A549 (cell line): ENCODE results near the gene CABYR. TPM values are rescaled to one million over a fixed set of nuclear protein-coding genes. Genes with fewer than 3 reads are reported as not detected.

Source experiments
- ATAC-seq, 2 experiments: fragments of 200-7000 bp in 1 of 2; fragments of >200 bp in 1 of 2; cut with Nextera tagmentation in 1 of 2; cut with Tn5 transposase in 1 of 2; 3 replicates each; pipeline versions ENCODE4 v1.8.0 to v1.9.1; 2018 to 2020; ENCODE audit warnings: mild to moderate bottlenecking in 1 of 2, moderate library complexity in 1 of 2
- CTCF ChIA-PET: fragments of 300-600 bp; sonication (Branson Sonifier 250); formaldehyde crosslinking; extraction: SDS; loops from one replicate; lab custom pipeline; 2021; ENCODE audit warnings: antibody characterized with exemption, inconsistent platforms; lab: Yijun Ruan, JAX
- POLR2A ChIA-PET: fragments of 350-600 bp; formaldehyde crosslinking; extraction: SDS; loops from one replicate; lab custom pipeline; 2021; ENCODE audit warnings: antibody characterized with exemption, inconsistent platforms; lab: Yijun Ruan, JAX
- DNase-seq, 2 experiments: peaks; one replicate each; pipeline versions ENCODE4 v3.0.0 to v3.0.0-alpha.2; 2011 to 2016; ENCODE audit warnings: low read depth in 1 of 2, low spot score in 1 of 2
- FAIRE-seq: peaks from 2 replicates; lab custom pipeline; 2011; peaks lifted over from hg19 to GRCh38; lab: Jason Lieb, UNC
- H3K27ac ChIP-seq, 2 experiments: fragments of >200 bp; sonication (Bioruptor Twin); formaldehyde crosslinking; 3 replicates each; pipeline ENCODE4 v1.5.1; 2016 to 2017
- H3K4me1 ChIP-seq: fragments of >200 bp; sonication (Bioruptor Twin); formaldehyde crosslinking; 3 replicates; pipeline ENCODE4 v1.6.1; 2016
- H3K4me2 ChIP-seq: fragments of >200 bp; sonication (Bioruptor Twin); formaldehyde crosslinking; 3 replicates; pipeline ENCODE4 v1.6.1; 2016
- H3K4me3 ChIP-seq: fragments of >200 bp; sonication (Bioruptor Twin); formaldehyde crosslinking; 3 replicates; pipeline ENCODE4 v1.5.1; 2016
- H3K9me3 ChIP-seq: fragments of >200 bp; sonication (Bioruptor Twin); formaldehyde crosslinking; 3 replicates; pipeline ENCODE4 v1.6.1; 2016
- CHD4 ChIP-seq: fragments of 200-600 bp; sonication (generic); IDR thresholded peaks from 2 replicates; pipeline ENCODE4 v1.6.1; 2016; ENCODE audit warnings: antibody characterized with exemption, mild to moderate bottlenecking, borderline replicate concordance
- EHMT2 ChIP-seq: fragments of 200-600 bp; sonication (generic); IDR thresholded peaks from 2 replicates; pipeline ENCODE4 v1.6.1; 2016; ENCODE audit warnings: antibody characterized with exemption, low read depth, mild to moderate bottlenecking, moderate library complexity
- ELK1 ChIP-seq: fragments of 150-350 bp; IDR thresholded peaks from 2 replicates; pipeline ENCODE4 v1.6.1; 2014; ENCODE audit warnings: low read depth, mild to moderate bottlenecking, low read length
- EP300 ChIP-seq, 2 experiments: fragments of >200 bp; sonication (Bioruptor Twin); formaldehyde crosslinking; IDR thresholded peaks; 2 replicates in 1 of 2; 3 replicates in 1 of 2; pipeline ENCODE4 v1.6.1; 2016 to 2017
- FOSB ChIP-seq: fragments of 250-450 bp; sonication (Bioruptor Pico); IDR thresholded peaks from 2 replicates; pipeline ENCODE4 v1.5.0; 2020; ENCODE audit warnings: mild to moderate bottlenecking, moderate library complexity
- FOSL2 ChIP-seq, 2 experiments: fragments of 450-650 bp in 1 of 2; fragments of >200 bp in 1 of 2; sonication (Bioruptor Twin) in 1 of 2; formaldehyde crosslinking; IDR thresholded peaks; 2 replicates each; pipeline versions ENCODE4 v1.5.0 to v1.6.1; 2016 to 2020; ENCODE audit warnings: mild to moderate bottlenecking in 1 of 2, moderate library complexity in 1 of 2
- HMGXB4 ChIP-seq: fragments of 250-450 bp; sonication (Bioruptor Pico); IDR thresholded peaks from 2 replicates; pipeline ENCODE4 v1.5.0; 2021; ENCODE audit warnings: mild to moderate bottlenecking, moderate library complexity, borderline replicate concordance
- HOXA7 ChIP-seq: fragments of 250-450 bp; sonication (Bioruptor Pico); IDR thresholded peaks from 2 replicates; pipeline ENCODE4 v1.5.0; 2020; ENCODE audit warnings: mild to moderate bottlenecking, moderate library complexity
- KDM1A ChIP-seq: fragments of 200-600 bp; sonication (generic); IDR thresholded peaks from 2 replicates; pipeline ENCODE4 v1.6.1; 2016; ENCODE audit warnings: low read depth, mild to moderate bottlenecking
- KDM5A ChIP-seq: fragments of 200-600 bp; sonication (generic); IDR thresholded peaks from 2 replicates; pipeline ENCODE4 v1.6.1; 2016; ENCODE audit warnings: antibody characterized with exemption, mild to moderate bottlenecking
- MAZ ChIP-seq: fragments of 150-350 bp; IDR thresholded peaks from 2 replicates; pipeline ENCODE4 v1.6.1; 2014; ENCODE audit warnings: antibody characterized with exemption, low read depth, low read length, borderline replicate concordance
- PHF8 ChIP-seq: fragments of 200-600 bp; sonication (generic); IDR thresholded peaks from 2 replicates; pipeline ENCODE4 v1.6.1; 2016; ENCODE audit warnings: low read depth, mild to moderate bottlenecking, antibody characterized with exemption, moderate library complexity, borderline replicate concordance
- RAD21 ChIP-seq, 2 experiments: fragments of >200 bp in 1 of 2; sonication (Bioruptor Twin) in 1 of 2; formaldehyde crosslinking in 1 of 2; IDR thresholded peaks in 1 of 2; conservative IDR thresholded peaks in 1 of 2; 2 replicates in 1 of 2; 3 replicates in 1 of 2; pipeline ENCODE4 v1.6.1; 2012 to 2018; ENCODE audit warnings: inconsistent platforms in 1 of 2
- RARB ChIP-seq: fragments of 250-450 bp; sonication (Bioruptor Pico); IDR thresholded peaks from 2 replicates; pipeline ENCODE4 v1.8.0; 2021; ENCODE audit warnings: mild to moderate bottlenecking, moderate library complexity
- REST ChIP-seq: fragments of 200-600 bp; sonication (generic); IDR thresholded peaks from 2 replicates; pipeline ENCODE4 v1.6.1; 2016; ENCODE audit warnings: antibody characterized with exemption, mild to moderate bottlenecking, moderate library complexity
- RFX5 ChIP-seq: fragments of 450-650 bp; IDR thresholded peaks from 2 replicates; pipeline ENCODE4 v1.7.1; 2014; ENCODE audit warnings: antibody characterized with exemption, mild to moderate bottlenecking, moderate library complexity
- ZFP36 ChIP-seq: fragments of 450-650 bp; IDR thresholded peaks from 2 replicates; pipeline ENCODE4 v1.6.1; 2014; ENCODE audit warnings: borderline replicate concordance; ENCODE audit not compliant: partially characterized antibody
- WGBS: methylation state at CpG from one replicate; pipeline ENCODE4 v1.1.6; 2017; ENCODE audit errors: missing lambda C conversion rate; 5-methylcytosine and 5-hydroxymethylcytosine counted together
- polyA plus RNA-seq, 4 experiments: library from polyadenylated mRNA; depleted of rRNA in 3 of 4; stranded (reverse); fragments of >200 nt; fragmentation: RNase III in 1 of 4; extraction: RNeasy Plus Mini Kit Qiagen cat#74134 plus additional on column Dnase treatment in 1 of 4; gene quantifications; 2 replicates in 3 of 4; 3 replicates in 1 of 4; pipeline ENCODE4 v1.2.3, GENCODE V29; 2011 to 2017
- TF ChIP-seq, protein P1 (sequence below): fragments of >200 bp; sonication (Bioruptor Twin); formaldehyde crosslinking; IDR thresholded peaks from 3 replicates; pipeline ENCODE4 v1.5.1; 2016

CABYR gene
- polyA plus RNA-seq, 2 of the 4 experiments (the other 2 are of a cell fraction) = 14.8 to 22.1 TPM

- WGBS = 41% methylated on average over 2 of the region's 2 CpGs
- ChIA-PET CTCF (interaction anchor here (0.8 kb wide), 1 partner anchor 37 kb away, joined by 3 read pairs; no protein-coding TSS in a partner anchor), POLR2A (no interaction called here)
- no peaks in the 10 kb centered on the region for H3K9me3 ChIP-seq
- FAIRE-seq (no peak), ATAC-seq (no peak), DNase-seq (no peak)
- no peak for TF ChIP-seq CHD4
- TF ChIP-seq FOSL2 (IDR thresholded peaks at IDR 0.05) = no peak
- TF ChIP-seq FOSL2 (CRISPR knock-in tag; IDR thresholded peaks at IDR 0.05) = no peak
- TF ChIP-seq HMGXB4 (CRISPR knock-in tag) = no peak
- no peak for TF ChIP-seq ZFP36
- TF ChIP-seq RFX5 = no peak
- no peak for TF ChIP-seq HOXA7 (CRISPR knock-in tag)
- TF ChIP-seq EHMT2 = no peak
- TF ChIP-seq KDM1A = no peak
- TF ChIP-seq ELK1 = no peak
- no peak for TF ChIP-seq REST
- no peak for TF ChIP-seq MAZ
- no peak for TF ChIP-seq KDM5A
- TF ChIP-seq, protein P1, sequence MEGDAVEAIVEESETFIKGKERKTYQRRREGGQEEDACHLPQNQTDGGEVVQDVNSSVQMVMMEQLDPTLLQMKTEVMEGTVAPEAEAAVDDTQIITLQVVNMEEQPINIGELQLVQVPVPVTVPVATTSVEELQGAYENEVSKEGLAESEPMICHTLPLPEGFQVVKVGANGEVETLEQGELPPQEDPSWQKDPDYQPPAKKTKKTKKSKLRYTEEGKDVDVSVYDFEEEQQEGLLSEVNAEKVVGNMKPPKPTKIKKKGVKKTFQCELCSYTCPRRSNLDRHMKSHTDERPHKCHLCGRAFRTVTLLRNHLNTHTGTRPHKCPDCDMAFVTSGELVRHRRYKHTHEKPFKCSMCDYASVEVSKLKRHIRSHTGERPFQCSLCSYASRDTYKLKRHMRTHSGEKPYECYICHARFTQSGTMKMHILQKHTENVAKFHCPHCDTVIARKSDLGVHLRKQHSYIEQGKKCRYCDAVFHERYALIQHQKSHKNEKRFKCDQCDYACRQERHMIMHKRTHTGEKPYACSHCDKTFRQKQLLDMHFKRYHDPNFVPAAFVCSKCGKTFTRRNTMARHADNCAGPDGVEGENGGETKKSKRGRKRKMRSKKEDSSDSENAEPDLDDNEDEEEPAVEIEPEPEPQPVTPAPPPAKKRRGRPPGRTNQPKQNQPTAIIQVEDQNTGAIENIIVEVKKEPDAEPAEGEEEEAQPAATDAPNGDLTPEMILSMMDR = no peak
- H3K4me3 ChIP-seq = no peak overlapping the region
- no peaks in the 10 kb centered on the region for H3K4me1 ChIP-seq
- no peak overlapping the region for H3K4me2 ChIP-seq
- no peak overlapping the region for H3K27ac ChIP-seq
These were observed 69.6 kb downstream of the CABYR start for GRCh38 chr18:24208270-24209035.

DNA sequence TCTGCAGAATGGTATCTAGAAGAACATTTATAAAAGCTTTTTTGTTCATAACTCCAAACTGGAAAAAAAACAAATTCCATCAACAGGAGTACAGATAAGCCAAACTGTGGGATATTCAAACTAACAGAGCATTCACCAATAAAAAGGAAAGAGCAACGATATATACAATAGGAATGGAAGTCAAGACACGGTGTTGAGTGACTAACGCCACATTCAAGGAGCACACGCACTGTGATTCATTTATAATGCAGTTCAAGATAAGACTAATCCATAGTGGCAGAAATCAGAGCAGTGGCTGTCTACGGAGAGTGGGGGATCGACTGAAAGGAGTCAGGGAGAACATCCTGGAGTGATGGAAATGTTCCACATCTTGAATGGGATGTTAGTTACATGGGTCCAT lies 70.7 kb downstream of the CABYR start:
- ATAC-seq = no peak
- Histone ChIP-seq H3K4me2 (no peak overlapping the region), H3K4me1 (peaks cover under 1% of the 10 kb centered on the region; the same call in 1 of the 3 replicates), H3K9me3 (no peaks in the 10 kb centered on the region), H3K27ac (no peak overlapping the region), H3K4me3 (no peak overlapping the region)
- ChIA-PET CTCF (no interaction called here), POLR2A (no interaction called here)
- FAIRE-seq = no peak
- no peak for DNase-seq
- 83% methylated on average over 6 of the region's 6 CpGs for WGBS
- TF ChIP-seq RAD21 (conservative IDR thresholded peaks at IDR 0.05 in 1 of 2, IDR thresholded peaks at IDR 0.05 in 1 of 2) (no peak), PHF8 (no peak), RARB (CRISPR knock-in tag) (no peak), EP300 (IDR thresholded peaks at IDR 0.05) (no peak), FOSB (no peak), ELK1 (no peak)
